ENCODE results near the gene TTC28. TPM values are rescaled to one million over a fixed set of nuclear protein-coding genes. Genes with fewer than 3 reads are reported as not detected.

TTC28 gene
- total and polyA plus RNA-seq, 2 donors (not counting 3 experiments of a cell fraction or from before 2014, with no cell fraction given): 16.5 to 51.1 TPM

GRCh38 chr22:27982630-27983180 lies 696.9 kb downstream of the TTC28 start:
- H2AFZ ChIP-seq (ENCODE audit: low read depth, low read length): no peak overlapping the region

More at GRCh38 chr22:27982630-27983180, 696.9 kb downstream of the TTC28 start:
- peaks cover 0 to 19% of the 10 kb centered on the region in 2 experiments for H3K36me3 ChIP-seq (ENCODE audit: control insufficient read depth in 2 of 2, extremely low read depth in 1 of 2, insufficient read depth in 2 of 2, low read length in 2 of 2)
- H3K9me3 ChIP-seq (replicated peaks; ENCODE audit: control insufficient read depth, insufficient read depth, low read length): no peaks in the 10 kb centered on the region
- no peak for FAIRE-seq
- H3K4me3 ChIP-seq (replicated peaks in 1 of 3; ENCODE audit: insufficient read depth in 1 of 3, low read depth in 1 of 3, low read length in 3 of 3): no peak overlapping the region
- no peak for DNase-seq (ENCODE audit: low read depth, low spot score)
- dilution Hi-C loops (cut with MboI; ENCODE audit: extremely low pct_ligation_motif_present, low sequenced_read_pairs) (no loop called here), intact Hi-C loops (cut with micrococcal nuclease) (no loop called here)
- no peak for TF ChIP-seq FOS (IDR thresholded peaks at IDR 0.05; ENCODE audit: borderline replicate concordance, insufficient read depth, low read length)
- TF ChIP-seq, protein P1, sequence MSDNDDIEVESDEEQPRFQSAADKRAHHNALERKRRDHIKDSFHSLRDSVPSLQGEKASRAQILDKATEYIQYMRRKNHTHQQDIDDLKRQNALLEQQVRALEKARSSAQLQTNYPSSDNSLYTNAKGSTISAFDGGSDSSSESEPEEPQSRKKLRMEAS (IDR thresholded peaks at IDR 0.05; ENCODE audit: insufficient read depth, insufficient read length): no peak
- no peak for TF ChIP-seq MYC (IDR thresholded peaks at IDR 0.05; ENCODE audit: low read depth, low read length)
- no peak for TF ChIP-seq POLR2A (IDR thresholded peaks at IDR 0.05; ENCODE audit: low read depth, low read length)
- TF ChIP-seq, protein P2, sequence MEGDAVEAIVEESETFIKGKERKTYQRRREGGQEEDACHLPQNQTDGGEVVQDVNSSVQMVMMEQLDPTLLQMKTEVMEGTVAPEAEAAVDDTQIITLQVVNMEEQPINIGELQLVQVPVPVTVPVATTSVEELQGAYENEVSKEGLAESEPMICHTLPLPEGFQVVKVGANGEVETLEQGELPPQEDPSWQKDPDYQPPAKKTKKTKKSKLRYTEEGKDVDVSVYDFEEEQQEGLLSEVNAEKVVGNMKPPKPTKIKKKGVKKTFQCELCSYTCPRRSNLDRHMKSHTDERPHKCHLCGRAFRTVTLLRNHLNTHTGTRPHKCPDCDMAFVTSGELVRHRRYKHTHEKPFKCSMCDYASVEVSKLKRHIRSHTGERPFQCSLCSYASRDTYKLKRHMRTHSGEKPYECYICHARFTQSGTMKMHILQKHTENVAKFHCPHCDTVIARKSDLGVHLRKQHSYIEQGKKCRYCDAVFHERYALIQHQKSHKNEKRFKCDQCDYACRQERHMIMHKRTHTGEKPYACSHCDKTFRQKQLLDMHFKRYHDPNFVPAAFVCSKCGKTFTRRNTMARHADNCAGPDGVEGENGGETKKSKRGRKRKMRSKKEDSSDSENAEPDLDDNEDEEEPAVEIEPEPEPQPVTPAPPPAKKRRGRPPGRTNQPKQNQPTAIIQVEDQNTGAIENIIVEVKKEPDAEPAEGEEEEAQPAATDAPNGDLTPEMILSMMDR (IDR thresholded peaks at IDR 0.05; ENCODE audit: extremely low read depth in 1 of 2, insufficient read depth in 1 of 2, low read depth in 1 of 2, low read length in 2 of 2): no peak
- no peak for TF ChIP-seq JUN (IDR thresholded peaks at IDR 0.05; ENCODE audit: borderline replicate concordance, insufficient read depth, insufficient read length, low read depth)
- TF ChIP-seq GATA2 (IDR thresholded peaks at IDR 0.05; ENCODE audit: insufficient read depth, insufficient read length, low read depth, low read length): no peak
- TF ChIP-seq POLR2AphosphoS5 (IDR thresholded peaks at IDR 0.05; ENCODE audit: insufficient read depth, low read depth, low read length): no peak
- no peak for TF ChIP-seq EZH2 (IDR thresholded peaks at IDR 0.05; ENCODE audit: borderline replicate concordance, low read depth, low read length, severe bottlenecking)
- POLR2A ChIA-PET: no interaction called here
- CTCF ChIA-PET: interaction anchor here (1.1 to 1.4 kb wide), 3 partner anchors 8 to 95 kb away, joined by 3 to 5 read pairs (median 4); no protein-coding TSS in a partner anchor
- H3K27me3 ChIP-seq (ENCODE audit: control insufficient read depth in 2 of 2, insufficient read depth in 2 of 2, low read length in 2 of 2): no peaks in the 10 kb centered on the region
- no peaks in the 10 kb centered on the region for H3K9me1 ChIP-seq (replicated peaks; ENCODE audit: control insufficient read depth, extremely low read depth, insufficient read depth, low read length)
- BruUV-seq (replicated peaks): no TSS peak
- no peaks in the 10 kb centered on the region for H4K20me1 ChIP-seq (replicated peaks; ENCODE audit: control insufficient read depth, extremely low read depth, insufficient read depth, low read length)
- H3K27ac ChIP-seq (ENCODE audit: insufficient read depth, low read depth, low read length): no peak overlapping the region
- no peak overlapping the region for H3K4me2 ChIP-seq (ENCODE audit: insufficient read depth, low read length)
- H3K4me1 ChIP-seq (ENCODE audit: control insufficient read depth, extremely low read depth, insufficient read depth, low read length): no peaks in the 10 kb centered on the region
- H3K9ac ChIP-seq (replicated peaks; ENCODE audit: extremely low read depth, insufficient read depth, low read length): no peak overlapping the region
- H3K79me2 ChIP-seq (ENCODE audit: control insufficient read depth, insufficient read depth, low read length): no peaks in the 10 kb centered on the region

Data from endothelial cell of umbilical vein (primary cell).